Stimulated activated CD4-positive, alpha-beta T cell treated with anti-CD3 and anti-CD28 coated beads, Interleukin-4, amount 100 ng/mL, for 4 hours (primary cell): ENCODE results near the gene PDE6C.

Experiments
- DNase-seq, 2 experiments: peaks; one replicate each; pipeline ENCODE4 v3.0.0-alpha.2; 2020

The PDE6C gene

GRCh38 chr10:93710333-93710909, 98.1 kb downstream of the PDE6C start:
- no peak for DNase-seq

DNA sequence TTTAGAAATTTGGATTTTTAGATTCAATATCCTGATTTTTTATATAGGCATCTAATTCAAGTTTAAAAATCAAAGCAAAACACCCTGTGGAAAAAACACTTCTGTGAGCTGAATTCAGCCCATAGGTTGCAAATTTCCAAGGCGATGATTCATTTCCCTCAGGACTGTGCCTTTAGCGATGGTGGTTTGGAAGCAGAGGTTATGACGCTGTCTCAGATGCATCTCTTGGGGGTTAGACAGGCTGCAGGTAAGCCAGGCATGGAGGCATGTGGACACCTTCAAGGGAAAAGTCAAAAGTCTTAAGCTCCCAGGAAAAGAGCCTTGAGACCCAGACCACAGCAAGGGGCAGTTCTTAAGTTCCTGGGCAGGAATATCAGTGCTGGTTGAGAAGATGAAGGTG, 99.6 kb downstream of the PDE6C start:
- DNase-seq: no peak

GRCh38 chr10:93712593-93712992, 100.3 kb downstream of the PDE6C start:
- no peak for DNase-seq

DNA sequence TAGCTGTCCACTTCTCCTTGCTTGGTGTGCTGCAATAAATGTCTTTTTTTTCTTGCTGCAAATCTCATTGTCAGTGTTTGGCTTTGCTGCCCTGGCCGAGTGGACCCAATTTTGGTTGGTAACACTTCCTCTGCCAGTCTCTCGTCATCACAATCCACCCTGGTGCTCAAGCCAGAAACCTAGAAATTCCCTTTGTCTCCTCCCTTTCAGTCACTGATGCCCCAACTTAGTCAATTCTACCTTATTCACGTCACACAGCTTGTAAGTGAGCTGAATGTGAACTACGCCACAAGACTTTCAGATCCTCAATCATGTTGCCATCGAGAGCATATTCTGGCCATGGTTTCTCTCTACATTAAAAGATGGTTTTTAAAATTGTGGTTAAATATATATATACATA, 103.0 kb downstream of the PDE6C start:
- DNase-seq: no peak
